HG03342 (cell line): ENCODE data around the gene ZBED6.
"Not testable (repeated sequence)": the region's sequence is repeated elsewhere in the genome, so short reads cannot be mapped to it uniquely, and the experiment has no call there.

Experiments
- ATAC-seq: cut with Tn5 transposase; IDR thresholded peaks from one replicate; pipeline ENCODE4 v1.9.1; 2021; ENCODE audit warnings: mild to moderate bottlenecking, moderate library complexity; ENCODE audit not compliant: unreplicated experiment

The ZBED6 gene

GRCh38 chr1:203778146-203778545 is 17.3 kb upstream of the ZBED6 start:
- ATAC-seq: no peak

DNA sequence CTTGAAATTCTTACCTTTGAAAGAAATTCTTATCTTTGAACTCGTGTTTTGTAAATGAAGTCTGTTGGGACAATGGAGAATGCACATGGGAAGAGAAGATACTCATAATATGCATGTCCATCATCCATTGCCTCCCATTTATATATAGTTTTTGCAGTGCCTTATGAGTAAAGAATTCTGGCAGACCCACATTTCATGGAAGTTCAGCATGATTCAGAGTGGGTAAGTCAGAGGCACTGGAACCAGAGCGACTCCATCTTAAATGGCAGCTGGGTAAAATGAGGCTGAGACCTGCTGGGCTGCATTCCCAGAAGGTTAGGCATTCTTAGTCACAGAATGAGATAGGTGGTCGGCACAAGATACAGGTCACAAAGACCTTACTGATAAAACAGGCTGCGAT is 16.6 kb upstream of the ZBED6 start:
- no peak for ATAC-seq

DNA sequence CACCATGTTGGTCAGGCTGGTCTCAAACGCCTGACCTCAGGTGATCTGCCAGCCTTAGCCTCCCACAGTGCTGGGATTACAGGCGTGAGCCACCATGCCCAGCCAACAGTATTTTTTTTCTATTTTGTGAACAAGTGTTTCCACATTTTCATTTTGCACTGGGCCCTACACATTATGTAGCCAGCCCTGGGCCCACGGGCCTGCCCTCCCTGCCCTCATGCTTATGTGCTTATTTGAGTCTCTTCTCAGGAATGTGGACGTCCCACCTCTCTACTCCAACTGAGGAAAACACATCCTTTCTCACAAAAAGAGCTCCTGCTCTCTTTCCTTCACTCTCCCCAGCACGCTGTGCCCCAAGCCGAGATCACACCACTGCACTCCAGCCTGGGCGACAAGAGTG is 13.5 kb upstream of the ZBED6 start:
- no peak for ATAC-seq

DNA sequence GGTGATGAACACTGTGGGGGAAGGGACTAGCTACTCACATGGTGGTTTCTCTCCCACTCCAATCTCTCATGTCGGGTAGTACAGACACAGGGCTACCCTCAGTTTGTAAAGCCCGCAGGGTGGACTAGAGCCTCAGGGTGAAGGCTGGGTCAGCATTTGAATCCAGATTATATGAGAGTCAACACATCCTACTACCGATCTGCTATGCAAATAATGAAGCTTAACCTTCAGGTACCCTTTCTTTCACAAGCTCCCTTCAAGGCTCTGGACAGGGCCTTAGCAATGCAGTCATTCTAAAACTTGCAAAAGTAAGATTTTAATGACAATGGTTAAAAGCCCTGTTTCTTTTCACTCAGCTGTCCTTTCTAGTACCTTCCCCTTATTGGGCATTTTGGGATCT is 5.5 kb upstream of the ZBED6 start:
- no peak for ATAC-seq

- no peak for ATAC-seq
These were observed 3.9 kb upstream of the ZBED6 start for GRCh38 chr1:203791498-203791897.

- ATAC-seq: no peak
These were observed 2.9 kb upstream of the ZBED6 start for GRCh38 chr1:203792486-203792885.

DNA sequence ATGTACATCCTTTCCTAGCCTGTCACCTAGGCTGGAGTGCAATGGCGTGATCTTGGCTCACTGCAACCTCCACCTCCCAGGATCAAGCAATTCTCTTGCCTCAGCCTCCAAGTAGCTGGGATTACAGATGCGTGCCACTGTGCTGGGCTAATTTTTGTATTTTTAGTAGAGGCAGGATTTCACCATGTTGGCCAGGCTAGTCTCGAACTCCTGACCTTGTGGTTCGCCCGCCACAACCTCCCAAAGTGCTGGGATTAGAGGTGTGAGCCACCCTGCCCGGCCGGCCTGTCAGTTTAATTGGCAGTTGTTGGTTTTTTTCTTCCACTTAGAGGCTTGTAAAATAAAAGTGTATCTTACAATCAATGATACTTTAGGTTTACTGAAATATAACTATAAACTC is 1.9 kb upstream of the ZBED6 start:
- not testable (repeated sequence) for ATAC-seq

DNA sequence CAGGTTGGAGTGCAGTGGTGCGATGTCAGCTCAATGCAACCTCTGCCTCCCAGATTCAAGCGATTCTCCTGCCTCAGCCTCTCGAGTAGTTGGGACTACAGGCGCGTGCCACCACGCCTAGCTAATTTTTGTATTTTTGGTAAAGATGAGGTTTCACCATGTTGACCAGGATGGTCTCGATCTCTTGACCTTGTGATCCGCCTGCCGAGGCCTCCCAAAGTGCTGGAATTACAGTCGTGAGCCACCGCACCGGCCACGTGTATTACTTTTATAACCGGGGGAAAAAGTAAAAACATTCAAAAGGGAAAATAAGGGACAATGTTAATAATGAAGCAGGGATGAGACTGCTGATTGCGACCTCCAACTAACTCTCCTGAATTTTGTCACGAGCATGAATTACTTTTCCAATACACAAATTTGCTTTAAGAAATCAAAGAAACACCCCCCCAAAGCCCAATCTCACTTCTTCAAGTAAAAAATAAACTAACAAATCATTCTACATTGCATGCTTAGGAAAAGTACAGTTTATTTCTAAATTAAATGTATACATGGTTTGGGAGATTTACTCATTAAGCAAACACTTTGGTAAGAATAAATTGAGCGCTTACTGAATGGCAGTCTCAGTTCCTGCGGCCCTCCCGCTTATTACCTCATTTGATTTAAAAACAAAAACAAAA is 521 bp upstream of the ZBED6 start:
- ATAC-seq: no peak

GRCh38 chr1:203796236-203796605 is 798 bp downstream of the ZBED6 start:
- peak; percentile 27 for ATAC-seq

DNA sequence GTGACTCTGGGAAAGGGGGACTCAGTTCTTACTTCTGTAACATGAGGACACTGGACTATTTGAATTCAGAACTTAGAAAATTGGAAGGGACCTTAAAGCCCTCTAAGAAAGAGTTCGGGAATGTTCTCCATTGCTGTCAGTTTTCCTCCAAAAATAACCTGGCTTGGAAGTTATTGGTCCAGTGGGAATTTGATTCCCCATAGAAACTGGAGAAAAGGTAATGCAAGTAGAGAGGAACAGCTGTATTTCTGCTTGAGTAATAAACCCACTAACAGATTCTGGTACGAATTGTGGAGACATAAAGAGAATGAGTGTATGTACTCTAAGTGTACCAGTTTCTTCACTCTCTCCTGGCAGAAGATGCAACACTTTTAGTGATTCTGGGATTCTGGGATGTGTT is 1.8 kb downstream of the ZBED6 start:
- no peak for ATAC-seq

DNA sequence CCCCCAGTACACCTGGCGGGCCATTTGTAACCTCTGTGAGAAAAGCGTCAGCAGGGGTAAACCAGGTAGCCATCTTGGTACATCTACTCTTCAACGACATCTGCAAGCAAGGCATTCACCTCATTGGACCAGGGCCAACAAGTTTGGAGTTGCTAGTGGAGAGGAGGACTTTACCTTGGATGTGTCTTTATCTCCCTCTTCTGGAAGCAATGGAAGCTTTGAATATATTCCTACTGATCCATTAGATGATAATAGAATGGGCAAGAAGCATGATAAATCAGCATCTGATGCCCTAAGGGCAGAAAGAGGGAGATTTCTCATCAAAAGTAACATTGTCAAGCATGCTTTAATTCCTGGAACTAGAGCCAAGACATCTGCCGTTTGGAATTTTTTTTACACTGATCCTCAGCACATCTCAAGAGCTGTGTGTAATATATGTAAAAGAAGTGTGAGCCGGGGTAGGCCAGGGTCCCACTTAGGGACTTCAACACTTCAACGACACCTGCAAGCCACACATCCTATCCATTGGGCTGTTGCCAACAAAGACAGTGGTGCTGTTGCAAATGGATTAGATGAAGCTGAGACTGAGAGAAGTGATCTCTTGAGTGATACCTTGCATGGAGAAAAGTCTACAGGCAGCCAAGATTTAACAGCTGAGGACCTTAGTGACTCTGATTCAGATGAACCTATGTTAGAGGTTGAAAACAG is 2.7 kb downstream of the ZBED6 start:
- ATAC-seq: no peak

GRCh38 chr1:203799157-203799556 is 3.7 kb downstream of the ZBED6 start:
- ATAC-seq: no peak

- no peak for ATAC-seq
These were observed 4.5 kb downstream of the ZBED6 start for GRCh38 chr1:203799971-203800370.

GRCh38 chr1:203805689-203806088 is 10.3 kb downstream of the ZBED6 start:
- no peak for ATAC-seq

DNA sequence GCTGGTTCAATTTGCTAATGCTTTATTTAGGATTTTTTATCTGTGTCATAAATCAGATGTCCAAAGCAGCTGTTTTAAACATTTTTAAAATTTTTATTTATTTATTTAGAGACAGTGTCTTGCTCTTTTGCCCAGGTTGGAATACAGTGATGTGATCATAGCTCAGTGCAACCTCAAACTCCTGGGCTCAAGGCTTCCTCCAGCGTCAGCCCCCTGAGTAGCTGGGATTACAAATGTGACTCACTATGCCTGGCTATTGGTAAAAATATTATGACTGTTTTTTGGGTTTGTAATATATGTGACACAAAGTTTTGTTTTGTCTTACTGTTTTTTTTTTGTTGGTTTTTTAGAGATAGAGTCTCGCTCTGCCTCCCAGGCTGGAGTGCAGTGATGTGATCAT is 11.8 kb downstream of the ZBED6 start:
- no peak for ATAC-seq

DNA sequence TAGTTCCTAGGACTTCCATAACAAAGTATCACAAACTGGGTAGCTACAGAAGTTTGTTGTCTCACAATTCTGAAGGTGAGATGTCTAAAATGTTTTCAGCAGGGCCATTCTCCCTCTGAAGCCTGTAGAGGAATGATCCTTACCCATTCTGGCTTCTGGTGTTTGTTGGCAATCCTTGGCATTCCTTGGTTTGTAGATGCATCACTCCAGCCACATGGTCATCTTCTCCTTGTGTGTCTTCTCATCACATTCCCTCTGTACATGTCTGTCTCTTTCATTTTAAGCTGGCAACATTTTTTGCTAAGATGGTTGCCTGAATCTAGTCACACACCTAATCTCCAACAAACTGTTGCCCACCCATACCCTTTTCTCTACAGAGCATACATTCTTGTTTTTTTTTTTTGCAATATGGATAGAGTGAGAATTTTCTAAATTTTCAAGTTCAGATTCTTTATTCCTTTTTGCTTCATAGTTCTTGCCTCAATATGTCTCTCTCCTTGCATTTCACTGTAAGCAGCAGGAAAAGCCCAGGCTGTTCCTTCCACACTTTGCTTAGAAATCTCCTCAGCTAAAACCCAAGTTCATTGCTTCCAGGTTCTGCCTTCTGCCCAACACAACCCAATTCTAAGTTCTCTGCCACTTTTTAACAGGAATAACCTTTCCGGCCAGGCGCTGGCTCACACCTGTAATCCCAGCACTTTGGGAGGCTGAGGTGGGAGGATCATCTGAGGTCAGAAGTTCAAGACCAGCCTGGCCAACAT is 18.3 kb downstream of the ZBED6 start:
- ATAC-seq: no peak

GRCh38 chr1:203818399-203818798 is 23.0 kb downstream of the ZBED6 start:
- no peak for ATAC-seq

- no peak for ATAC-seq
These were observed 27.9 kb downstream of the ZBED6 start for GRCh38 chr1:203823306-203823705.

GRCh38 chr1:203826175-203826574 is 30.8 kb downstream of the ZBED6 start:
- no peak for ATAC-seq

- ATAC-seq: no peak
These were observed 32.6 kb downstream of the ZBED6 start for GRCh38 chr1:203828002-203828401.

- no peak for ATAC-seq
These were observed 33.1 kb downstream of the ZBED6 start for GRCh38 chr1:203828503-203828902.

DNA sequence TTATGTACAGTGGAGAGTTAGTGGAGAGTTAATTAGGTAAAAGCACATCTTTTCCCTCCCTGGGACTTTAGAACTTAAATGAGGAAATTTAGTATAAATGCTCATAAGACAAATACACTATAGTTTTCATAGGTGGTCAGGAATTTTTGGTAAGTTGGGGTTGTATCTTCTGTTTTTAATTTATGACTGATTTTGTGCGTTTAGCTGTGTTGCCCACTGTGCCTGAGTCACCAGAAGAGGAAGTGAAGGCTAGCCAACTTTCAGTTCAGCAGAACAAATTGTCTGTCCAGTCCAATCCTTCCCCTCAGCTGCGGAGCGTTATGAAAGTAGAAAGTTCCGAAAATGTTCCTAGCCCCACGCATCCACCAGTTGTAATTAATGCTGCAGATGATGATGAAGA is 33.8 kb downstream of the ZBED6 start:
- ATAC-seq: not testable (repeated sequence)
